Measurements from ENCODE around the gene TPSG1.

- no peak for TF ChIP-seq CTCF (IDR thresholded peaks at IDR 0.05; ENCODE audit: borderline replicate concordance, extremely low read depth, low read length, poor library complexity, severe bottlenecking)
- TF ChIP-seq EZH2 (IDR thresholded peaks at IDR 0.05; ENCODE audit: borderline replicate concordance, low read depth, low read length, severe bottlenecking), result no peak
These were observed 31.8 kb downstream of the TPSG1 start for GRCh38 chr16:1193143-1193824.
